Hepatocyte (in vitro differentiated cells): ENCODE data around the gene FXR2. TPM values are rescaled to one million over a fixed set of nuclear protein-coding genes. Genes with fewer than 3 reads are reported as not detected.

ENCODE experiments used
- DNase-seq: peaks from one replicate; pipeline ENCODE4 v3.0.0-alpha.2; 2016; ENCODE audit warnings: low spot score
- H2AFZ ChIP-seq: fragments of 200-600 bp; sonication (generic); 2 replicates; pipeline ENCODE4 v1.6.0; 2016; ENCODE audit warnings: antibody characterized with exemption, mild to moderate bottlenecking
- H3K27ac ChIP-seq: fragments of 200-600 bp; sonication (generic); 2 replicates; pipeline ENCODE4 v1.5.1; 2016; ENCODE audit warnings: mild to moderate bottlenecking
- H3K27me3 ChIP-seq: fragments of 200-600 bp; sonication (generic); 2 replicates; pipeline ENCODE4 v1.6.1; 2016
- H3K36me3 ChIP-seq: fragments of 200-600 bp; sonication (generic); replicated peaks from 2 replicates; pipeline ENCODE4 v1.5.1; 2016; ENCODE audit warnings: low read depth; ENCODE audit not compliant: insufficient read depth
- H3K4me1 ChIP-seq: fragments of 200-600 bp; sonication (generic); 2 replicates; pipeline ENCODE4 v1.5.1; 2016; ENCODE audit warnings: mild to moderate bottlenecking, moderate library complexity; ENCODE audit not compliant: insufficient read depth
- H3K4me2 ChIP-seq: fragments of 200-600 bp; sonication (generic); 2 replicates; pipeline ENCODE4 v1.6.0; 2016
- H3K4me3 ChIP-seq: fragments of 200-600 bp; sonication (generic); 2 replicates; pipeline ENCODE4 v1.5.1; 2016; ENCODE audit warnings: mild to moderate bottlenecking
- H3K79me2 ChIP-seq: fragments of 200-600 bp; sonication (generic); 2 replicates; pipeline ENCODE4 v1.6.0; 2017; ENCODE audit warnings: mild to moderate bottlenecking
- H3K9me2 ChIP-seq: fragments of 200-600 bp; sonication (generic); replicated peaks from 2 replicates; pipeline ENCODE4 v1.6.0; 2017; ENCODE audit warnings: mild to moderate bottlenecking; ENCODE audit not compliant: insufficient read depth
- H3K9me3 ChIP-seq: fragments of 200-600 bp; sonication (generic); 2 replicates; pipeline ENCODE4 v1.5.1; 2016; ENCODE audit warnings: low read depth, mild to moderate bottlenecking
- H4K20me1 ChIP-seq: fragments of 200-600 bp; sonication (generic); 2 replicates; pipeline ENCODE4 v1.6.0; 2016; ENCODE audit warnings: mild to moderate bottlenecking; ENCODE audit not compliant: insufficient read depth, poor library complexity, severe bottlenecking
- CTCF ChIP-seq: fragments of 200-600 bp; sonication (generic); IDR thresholded peaks from 2 replicates; pipeline ENCODE4 v1.5.1; 2016; ENCODE audit warnings: antibody characterized with exemption, mild to moderate bottlenecking; ENCODE audit not compliant: poor library complexity
- EZH2 ChIP-seq: fragments of 200-600 bp; sonication (generic); IDR thresholded peaks from 2 replicates; pipeline ENCODE4 v1.6.1; 2016; ENCODE audit warnings: antibody characterized with exemption, mild to moderate bottlenecking, borderline replicate concordance
- EZH2phosphoT487 ChIP-seq: fragments of 200-600 bp; sonication (generic); IDR thresholded peaks from one replicate; pipeline ENCODE4 v1.6.1; 2018; ENCODE audit warnings: antibody characterized with exemption, mild to moderate bottlenecking, low read depth, moderate library complexity; ENCODE audit not compliant: unreplicated experiment, severe bottlenecking
- WGBS: methylation state at CpG from one replicate; pipeline ENCODE4 v1.1.6; 2016; ENCODE audit warnings: low lambda C conversion rate; ENCODE audit errors: missing lambda C conversion rate; 5-methylcytosine and 5-hydroxymethylcytosine counted together
- polyA plus RNA-seq: library from polyadenylated mRNA; unstranded; fragments of >200 nt; fragmentation: Nextera tagmentation; extraction: Ambion mirVana; gene quantifications from 2 replicates; pipeline ENCODE4 v1.2.1, GENCODE V29; 2016
- total RNA-seq: library from RNA; depleted of rRNA; stranded (reverse); fragments of >200 nt; gene quantifications from 2 replicates; pipeline ENCODE4 v1.2.3, GENCODE V29; 2014

FXR2 gene
- total and polyA plus RNA-seq, 2 experiments from 2014 or later = 33.0 to 41.6 TPM

- no peak for DNase-seq
- TF ChIP-seq EZH2 = no peak
- TF ChIP-seq CTCF = no peak
- TF ChIP-seq EZH2phosphoT487 = no peak
- H3K9me3 ChIP-seq = no peaks in the 10 kb centered on the region
- H3K4me3 ChIP-seq = no peak overlapping the region
- H4K20me1 ChIP-seq = no peaks in the 10 kb centered on the region
- no peaks in the 10 kb centered on the region for H3K27me3 ChIP-seq
- no peak overlapping the region for H3K27ac ChIP-seq
- H3K4me1 ChIP-seq = peaks cover 35% of the 10 kb centered on the region
- H3K79me2 ChIP-seq = no peaks in the 10 kb centered on the region
- H3K4me2 ChIP-seq = no peak overlapping the region
- no peaks in the 10 kb centered on the region for H3K9me2 ChIP-seq
- 74% methylated on average over 10 of the region's 10 CpGs for WGBS
- H2AFZ ChIP-seq = no peak overlapping the region
- no peaks in the 10 kb centered on the region for H3K36me3 ChIP-seq
Measured at GRCh38 chr17:7555320-7555948, 59.3 kb downstream of the FXR2 start.

- Histone ChIP-seq H3K36me3 (no peaks in the 10 kb centered on the region), H3K9me3 (no peaks in the 10 kb centered on the region), H3K4me3 (no peak overlapping the region), H3K79me2 (no peaks in the 10 kb centered on the region), H3K27me3 (no peaks in the 10 kb centered on the region), H4K20me1 (no peaks in the 10 kb centered on the region), H3K4me1 (peaks cover 35% of the 10 kb centered on the region), H3K4me2 (no peak overlapping the region), H2AFZ (no peak overlapping the region), H3K27ac (no peak overlapping the region), H3K9me2 (no peaks in the 10 kb centered on the region)
- TF ChIP-seq CTCF = no peak
- no peak for TF ChIP-seq EZH2
- no peak for TF ChIP-seq EZH2phosphoT487
- DNase-seq = no peak
- 92% methylated on average over 1 of the region's 1 CpG for WGBS
Measured at GRCh38 chr17:7553356-7553755, 61.3 kb downstream of the FXR2 start.

- TF ChIP-seq EZH2phosphoT487 (no peak), EZH2 (no peak), CTCF (no peak)
- Histone ChIP-seq H3K4me2 (no peak overlapping the region), H3K4me1 (peaks cover 31% of the 10 kb centered on the region), H3K4me3 (no peak overlapping the region), H3K27me3 (no peaks in the 10 kb centered on the region), H2AFZ (no peak overlapping the region), H3K79me2 (no peaks in the 10 kb centered on the region), H3K36me3 (no peaks in the 10 kb centered on the region), H3K9me2 (no peaks in the 10 kb centered on the region), H4K20me1 (no peaks in the 10 kb centered on the region), H3K27ac (no peak overlapping the region), H3K9me3 (no peaks in the 10 kb centered on the region)
- no peak for DNase-seq
- WGBS = 91% methylated on average over 6 of the region's 6 CpGs
Measured at GRCh38 chr17:7552621-7553051, 62.1 kb downstream of the FXR2 start.
